ENCODE results near the gene PXDN. TPM values are rescaled to one million over a fixed set of nuclear protein-coding genes. Genes with fewer than 3 reads are reported as not detected.

The PXDN gene
- total RNA-seq, 1 donor from 2014 or later = 1.1 TPM

DNA sequence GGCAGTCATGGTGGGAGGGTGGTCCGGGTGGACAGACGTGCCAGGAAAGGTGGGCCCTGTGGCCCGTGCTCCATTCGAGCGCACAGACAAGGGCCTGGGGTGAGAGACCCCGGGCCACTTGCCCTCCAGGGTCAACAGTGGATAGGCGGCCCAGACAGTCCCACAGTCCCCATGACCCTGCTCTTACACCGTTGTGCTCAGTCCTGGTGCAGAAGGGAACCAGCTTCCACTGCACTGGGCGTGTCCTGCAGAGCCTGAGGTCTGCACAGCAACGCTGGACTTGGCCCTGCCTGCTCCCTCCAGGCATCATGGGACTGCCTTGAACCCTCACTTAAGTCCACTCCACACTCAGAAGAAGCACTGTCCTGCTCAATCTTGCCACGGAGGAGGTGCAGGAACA is 52.0 kb downstream of the PXDN start:
- no peaks in the 10 kb centered on the region for H3K27me3 Mint-ChIP-seq
- intact Hi-C loops (cut with micrococcal nuclease) = no loop called here
- H3K4me1 Mint-ChIP-seq = no peaks in the 10 kb centered on the region
- H3K27ac Mint-ChIP-seq = no peak overlapping the region
- H3K36me3 Mint-ChIP-seq (ENCODE audit: low read depth) = no peaks in the 10 kb centered on the region
- no peaks in the 10 kb centered on the region for H3K9me3 Mint-ChIP-seq
- no peak for DNase-seq
- H3K4me3 Mint-ChIP-seq = no peak overlapping the region

- intact Hi-C loops (cut with micrococcal nuclease) = no loop called here
- DNase-seq = no peak
- H3K9me3 Mint-ChIP-seq = no peaks in the 10 kb centered on the region
- no peak overlapping the region for H3K27ac Mint-ChIP-seq
- no peaks in the 10 kb centered on the region for H3K27me3 Mint-ChIP-seq
- H3K4me1 Mint-ChIP-seq = no peaks in the 10 kb centered on the region
- no peaks in the 10 kb centered on the region for H3K36me3 Mint-ChIP-seq (ENCODE audit: low read depth)
- H3K4me3 Mint-ChIP-seq = no peak overlapping the region
Observed at GRCh38 chr2:1691366-1691765, 52.9 kb downstream of the PXDN start.

DNA sequence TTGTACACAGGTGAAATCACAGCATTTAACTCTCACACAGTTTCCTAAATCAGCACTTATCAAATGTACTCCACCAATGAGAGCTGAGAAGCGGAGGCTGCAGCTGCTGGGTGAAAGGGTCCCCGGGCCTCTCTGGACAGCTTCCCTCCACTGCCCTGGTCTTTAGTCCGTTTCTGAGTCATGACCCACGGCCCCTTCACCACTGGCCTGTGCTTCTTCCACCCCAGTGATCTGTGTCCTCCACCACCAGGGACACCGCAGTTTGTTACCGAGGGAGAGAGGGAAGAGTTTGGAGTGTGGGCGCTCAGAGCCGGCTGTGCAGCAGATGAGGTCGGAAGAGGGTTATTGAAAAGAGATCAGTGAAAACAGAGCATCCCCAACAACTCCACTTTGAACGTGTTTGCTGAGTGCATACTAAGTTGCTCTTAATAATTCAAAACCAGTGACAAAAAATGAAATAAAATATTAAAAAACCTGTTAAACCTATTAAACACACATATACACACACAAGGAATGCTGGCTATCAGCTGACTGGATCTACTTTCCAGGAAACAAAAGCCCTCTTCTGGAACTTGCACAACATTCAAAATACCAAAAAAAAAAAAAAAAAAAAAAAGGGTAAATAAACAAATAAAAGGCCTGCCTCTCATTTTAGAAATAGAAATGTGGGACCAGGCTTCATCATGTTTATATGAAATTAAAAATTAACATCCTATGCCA is 54.1 kb downstream of the PXDN start:
- intact Hi-C loops (cut with micrococcal nuclease) = no loop called here

GRCh38 chr2:1688859-1689258 is 55.5 kb downstream of the PXDN start:
- DNase-seq = no peak
- no peaks in the 10 kb centered on the region for H3K36me3 Mint-ChIP-seq (ENCODE audit: low read depth)
- H3K27me3 Mint-ChIP-seq = no peaks in the 10 kb centered on the region
- H3K4me1 Mint-ChIP-seq = no peaks in the 10 kb centered on the region
- no peak overlapping the region for H3K27ac Mint-ChIP-seq
- intact Hi-C loops (cut with micrococcal nuclease) = no loop called here
- H3K9me3 Mint-ChIP-seq = no peaks in the 10 kb centered on the region
- H3K4me3 Mint-ChIP-seq = no peak overlapping the region

More for the DNA sequence above, 54.1 kb downstream of the PXDN start:
- no peaks in the 10 kb centered on the region for H3K27me3 Mint-ChIP-seq
- H3K4me1 Mint-ChIP-seq = no peaks in the 10 kb centered on the region
- no peak for DNase-seq
- H3K36me3 Mint-ChIP-seq (ENCODE audit: low read depth) = no peaks in the 10 kb centered on the region
- no peaks in the 10 kb centered on the region for H3K9me3 Mint-ChIP-seq
- no peak overlapping the region for H3K27ac Mint-ChIP-seq
- H3K4me3 Mint-ChIP-seq = no peak overlapping the region

DNA sequence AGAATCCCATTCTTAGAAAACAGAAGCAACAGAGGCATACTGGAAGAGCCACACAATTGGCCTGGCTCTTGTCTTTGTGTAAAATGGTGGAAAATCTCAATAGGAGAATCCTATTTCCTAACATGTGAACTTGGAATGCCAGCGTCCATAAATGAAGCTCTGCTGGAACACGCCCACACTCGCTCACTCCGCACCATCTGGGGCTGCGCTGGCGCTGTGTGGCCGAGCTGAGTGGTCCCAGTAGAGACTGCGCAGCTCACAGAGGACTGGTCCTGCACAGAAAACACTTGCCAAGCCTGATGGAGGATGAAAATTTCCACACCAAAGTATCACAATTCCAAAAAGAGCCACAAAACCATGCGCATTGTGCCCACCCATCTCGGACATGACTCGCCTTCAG is 56.2 kb downstream of the PXDN start:
- H3K4me1 Mint-ChIP-seq = no peaks in the 10 kb centered on the region
- no peaks in the 10 kb centered on the region for H3K9me3 Mint-ChIP-seq
- H3K27me3 Mint-ChIP-seq = no peaks in the 10 kb centered on the region
- H3K4me3 Mint-ChIP-seq = no peak overlapping the region
- no peak for DNase-seq
- intact Hi-C loops (cut with micrococcal nuclease) = no loop called here
- H3K36me3 Mint-ChIP-seq (ENCODE audit: low read depth) = no peaks in the 10 kb centered on the region
- no peak overlapping the region for H3K27ac Mint-ChIP-seq

GRCh38 chr2:1687254-1687653 is 57.1 kb downstream of the PXDN start:
- Mint-ChIP-seq H3K4me1 (no peaks in the 10 kb centered on the region), H3K36me3 (ENCODE audit: low read depth) (no peaks in the 10 kb centered on the region), H3K27ac (no peak overlapping the region), H3K4me3 (no peak overlapping the region), H3K27me3 (no peaks in the 10 kb centered on the region), H3K9me3 (no peaks in the 10 kb centered on the region)
- intact Hi-C loops (cut with micrococcal nuclease) = no loop called here
- DNase-seq = no peak

- Mint-ChIP-seq H3K9me3 (no peaks in the 10 kb centered on the region), H3K27ac (no peak overlapping the region), H3K4me1 (no peaks in the 10 kb centered on the region), H3K27me3 (no peaks in the 10 kb centered on the region), H3K4me3 (no peak overlapping the region), H3K36me3 (ENCODE audit: low read depth) (no peaks in the 10 kb centered on the region)
- DNase-seq = no peak
- intact Hi-C loops (cut with micrococcal nuclease) = no loop called here
Observed at GRCh38 chr2:1686784-1687105, 57.6 kb downstream of the PXDN start.

- Mint-ChIP-seq H3K4me1 (no peaks in the 10 kb centered on the region), H3K27ac (peak overlapping the region; percentile 11), H3K4me3 (no peak overlapping the region), H3K9me3 (no peaks in the 10 kb centered on the region), H3K27me3 (no peaks in the 10 kb centered on the region), H3K36me3 (ENCODE audit: low read depth) (no peaks in the 10 kb centered on the region)
- no peak for DNase-seq
- intact Hi-C loops (cut with micrococcal nuclease) = no loop called here
Observed at GRCh38 chr2:1685957-1686783, 58.1 kb downstream of the PXDN start.

- DNase-seq = no peak
- Mint-ChIP-seq H3K4me3 (no peak overlapping the region), H3K4me1 (no peaks in the 10 kb centered on the region), H3K9me3 (no peaks in the 10 kb centered on the region), H3K36me3 (ENCODE audit: low read depth) (no peaks in the 10 kb centered on the region), H3K27ac (no peak overlapping the region), H3K27me3 (no peaks in the 10 kb centered on the region)
- intact Hi-C loops (cut with micrococcal nuclease) = no loop called here
Observed at GRCh38 chr2:1685078-1685956, 59.0 kb downstream of the PXDN start.

- intact Hi-C loops (cut with micrococcal nuclease) = no loop called here
Observed at GRCh38 chr2:1683297-1683696, 61.0 kb downstream of the PXDN start.

GRCh38 chr2:1682181-1682440 is 62.2 kb downstream of the PXDN start:
- Mint-ChIP-seq H3K4me3 (no peak overlapping the region), H3K4me1 (no peaks in the 10 kb centered on the region), H3K27ac (no peak overlapping the region), H3K36me3 (ENCODE audit: low read depth) (no peaks in the 10 kb centered on the region), H3K9me3 (no peaks in the 10 kb centered on the region), H3K27me3 (no peaks in the 10 kb centered on the region)
- DNase-seq = no peak
- intact Hi-C loops (cut with micrococcal nuclease) = no loop called here

More at GRCh38 chr2:1683297-1683696, 61.0 kb downstream of the PXDN start:
- Mint-ChIP-seq H3K4me1 (no peaks in the 10 kb centered on the region), H3K27ac (no peak overlapping the region), H3K9me3 (no peaks in the 10 kb centered on the region), H3K36me3 (ENCODE audit: low read depth) (no peaks in the 10 kb centered on the region), H3K4me3 (no peak overlapping the region), H3K27me3 (no peaks in the 10 kb centered on the region)
- no peak for DNase-seq

DNA sequence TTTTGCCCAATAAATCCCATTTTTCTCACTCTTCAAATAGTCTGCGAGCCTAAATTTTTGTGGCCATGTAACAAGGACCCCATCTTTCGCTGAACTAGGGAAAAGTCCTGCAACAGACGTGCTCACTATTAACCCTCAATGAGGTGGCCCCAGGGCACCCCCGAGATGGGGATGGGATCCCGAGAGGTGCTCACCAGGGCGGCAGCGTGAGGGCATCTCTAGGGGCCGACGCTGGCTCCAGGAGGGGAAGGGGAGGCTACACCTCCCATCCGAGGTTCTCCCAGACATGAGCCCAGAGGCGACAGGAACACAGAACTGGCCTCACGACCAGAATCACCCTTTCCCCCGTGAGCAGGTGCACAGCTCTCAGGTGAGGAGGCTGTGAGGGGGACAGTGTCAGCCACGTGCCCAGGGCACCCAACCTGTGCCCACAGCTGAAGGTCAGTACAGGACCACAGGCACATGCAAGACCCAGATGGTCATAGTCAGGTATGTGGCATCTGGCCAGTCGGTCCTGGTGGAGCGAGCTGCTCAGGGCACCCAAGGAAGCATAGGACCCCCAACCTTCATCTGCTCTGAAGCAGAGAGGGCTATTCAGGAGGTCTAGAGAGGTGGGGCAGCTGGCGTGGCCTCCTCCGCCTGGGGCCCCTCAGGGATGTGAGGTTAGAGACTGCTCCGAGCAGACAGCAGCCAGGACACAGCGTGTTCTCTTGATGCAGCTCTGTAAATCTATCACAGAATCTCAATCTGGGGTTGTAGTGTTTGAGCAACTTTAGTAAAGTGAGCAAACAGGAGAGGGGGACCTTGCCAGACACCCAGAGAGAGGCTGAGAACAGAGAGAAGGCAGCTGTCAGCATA is 62.8 kb downstream of the PXDN start:
- Mint-ChIP-seq H3K27me3 (no peaks in the 10 kb centered on the region), H3K4me3 (no peak overlapping the region), H3K36me3 (ENCODE audit: low read depth) (no peaks in the 10 kb centered on the region), H3K4me1 (no peaks in the 10 kb centered on the region), H3K27ac (no peak overlapping the region), H3K9me3 (no peaks in the 10 kb centered on the region)
- DNase-seq = no peak
- intact Hi-C loops (cut with micrococcal nuclease) = no loop called here

DNA sequence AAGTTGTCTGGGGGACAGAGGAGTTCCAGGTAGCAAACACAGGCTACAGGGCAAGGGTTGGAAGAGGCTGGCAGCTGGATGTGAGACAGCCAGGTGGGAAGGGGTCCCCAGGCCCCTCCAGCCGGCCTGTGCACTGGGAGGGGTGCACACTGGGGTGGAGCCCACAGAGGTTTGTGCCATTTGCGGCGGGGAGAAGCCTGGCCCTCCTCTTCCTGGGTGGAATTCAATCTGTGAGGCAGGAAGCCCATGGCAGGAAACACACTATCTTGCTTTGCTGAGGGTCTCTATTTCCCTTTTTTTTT is 63.3 kb downstream of the PXDN start:
- H3K27ac Mint-ChIP-seq = no peak overlapping the region
- H3K4me1 Mint-ChIP-seq = no peaks in the 10 kb centered on the region
- no peaks in the 10 kb centered on the region for H3K27me3 Mint-ChIP-seq
- no peak for DNase-seq
- no peak overlapping the region for H3K4me3 Mint-ChIP-seq
- intact Hi-C loops (cut with micrococcal nuclease) = no loop called here
- H3K9me3 Mint-ChIP-seq = no peaks in the 10 kb centered on the region
- H3K36me3 Mint-ChIP-seq (ENCODE audit: low read depth) = no peaks in the 10 kb centered on the region

Measured in activated CD4-positive, alpha-beta T cell treated with anti-CD3 and anti-CD28 coated beads, Interleukin-2, amount 10 ng/mL, durations not matched to agents 24 days and 14 days (primary cell).